Common myeloid progenitor, CD34-positive (primary cell): Measurements from ENCODE around the gene GRB2.

Source experiments
- CTCF ChIA-PET: fragments of 350-600 bp; sonication (Branson Sonifier 250); formaldehyde crosslinking; loops from one replicate; lab custom pipeline; 2021; ENCODE audit warnings: antibody characterized with exemption; lab: Charles Lee
- POLR2A ChIA-PET: fragments of 350-600 bp; sonication (Branson Sonifier 250); formaldehyde crosslinking; loops from one replicate; lab custom pipeline; 2021; ENCODE audit warnings: antibody characterized with exemption; lab: Charles Lee
- DNase-seq, 3 donors: peaks; one replicate each; pipeline versions ENCODE4 v3.0.0 to v3.0.0-alpha.2; 2013
- H3K27ac ChIP-seq, 2 experiments: 1 replicate in 1 of 2; 2 replicates in 1 of 2; pipeline ENCODE4 v1.7.0; 2013; ENCODE audit warnings: inconsistent platforms in 2 of 2, low read length in 2 of 2, mild to moderate bottlenecking in 2 of 2, low read depth in 1 of 2, moderate library complexity in 1 of 2; ENCODE audit not compliant: severe bottlenecking in 2 of 2, insufficient read depth in 1 of 2, poor library complexity in 1 of 2
- H3K27me3 ChIP-seq, 5 experiments: replicated peaks in 2 of 5; 1 replicate in 3 of 5; 2 replicates in 2 of 5; pipeline versions ENCODE4 v1.6.1 to v1.7.0; 2013; ENCODE audit warnings: low read length in 4 of 5, mild to moderate bottlenecking in 2 of 5, moderate library complexity in 2 of 5, inconsistent platforms in 1 of 5; ENCODE audit not compliant: insufficient read depth in 5 of 5, control insufficient read depth in 4 of 5
- H3K36me3 ChIP-seq, 4 experiments: 1 replicate in 2 of 4; 2 replicates in 2 of 4; pipeline versions ENCODE4 v1.6.1 to v1.7.0; 2013; ENCODE audit warnings: low read length in 3 of 4, control low read depth in 1 of 4, mild to moderate bottlenecking in 1 of 4; ENCODE audit not compliant: control insufficient read depth in 4 of 4, insufficient read depth in 4 of 4
- H3K4me1 ChIP-seq, 4 experiments: 1 replicate in 3 of 4; 2 replicates in 1 of 4; pipeline versions ENCODE4 v1.6.1 to v1.7.1; 2013; ENCODE audit warnings: low read length in 3 of 4, mild to moderate bottlenecking in 3 of 4, control low read depth in 1 of 4, inconsistent platforms in 1 of 4, moderate library complexity in 1 of 4; ENCODE audit not compliant: control insufficient read depth in 4 of 4, insufficient read depth in 4 of 4; ENCODE audit errors: control extremely low read depth in 1 of 4
- H3K4me3 ChIP-seq, 7 experiments: 1 replicate in 4 of 7; 2 replicates in 3 of 7; pipeline versions ENCODE4 v1.5.1 to v1.7.0; 2013; ENCODE audit warnings: mild to moderate bottlenecking in 7 of 7, low read length in 6 of 7, moderate library complexity in 6 of 7, inconsistent platforms in 2 of 7, low read depth in 2 of 7, control low read depth in 1 of 7; ENCODE audit not compliant: insufficient read depth in 4 of 7, control insufficient read depth in 1 of 7; ENCODE audit errors: extremely low read depth in 1 of 7
- H3K9me3 ChIP-seq, 5 experiments: 1 replicate in 4 of 5; 2 replicates in 1 of 5; pipeline versions ENCODE4 v1.6.1 to v1.7.1; 2013; ENCODE audit warnings: low read length in 4 of 5, mild to moderate bottlenecking in 2 of 5, inconsistent platforms in 1 of 5, low read depth in 1 of 5, moderate library complexity in 1 of 5; ENCODE audit not compliant: control insufficient read depth in 4 of 5, insufficient read depth in 2 of 5; ENCODE audit errors: control extremely low read depth in 1 of 5
- WGBS: methylation state at CpG from one replicate; pipeline ENCODE4 v1.1.5; 2013; ENCODE audit not compliant: insufficient coverage; 5-methylcytosine and 5-hydroxymethylcytosine counted together

The GRB2 gene

DNA sequence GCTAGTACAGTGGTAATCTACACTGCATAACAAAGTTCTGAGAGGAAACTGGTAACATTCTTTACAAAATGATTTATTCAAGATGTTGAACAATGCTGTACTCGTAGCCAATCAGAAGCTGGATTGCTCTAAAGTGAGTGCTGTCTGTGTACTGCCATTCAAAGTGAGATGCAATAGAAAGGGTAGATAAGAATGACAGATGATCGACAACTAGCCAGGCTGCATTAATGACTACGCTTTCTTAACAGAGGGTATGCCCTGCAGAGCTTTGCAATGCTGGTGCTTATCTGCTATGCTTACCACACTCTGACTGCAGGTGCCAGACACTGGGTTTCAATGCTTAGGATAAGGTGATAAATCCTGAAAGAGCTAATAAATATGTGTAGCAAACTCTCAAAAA, 70.2 kb downstream of the GRB2 start:
- ChIA-PET POLR2A (interaction anchor here (2.2 kb wide), 1 partner anchor 9 kb away, joined by 6 read pairs; no protein-coding TSS in a partner anchor), CTCF (interaction anchor here (1.0 to 4.1 kb wide), 6 partner anchors 9 to 64 kb away, joined by 3 to 32 read pairs (median 6); partner anchors contain the start of gene MIF4GD)
- Histone ChIP-seq H3K4me1 (peaks cover 24 to 74% (median 58%) of the 10 kb centered on the region in 4 experiments), H3K36me3 (peaks cover 4 to 26% (median 9%) of the 10 kb centered on the region in 4 experiments), H3K9me3 (no peaks in the 10 kb centered on the region), H3K27me3 (no peaks in the 10 kb centered on the region), H3K27ac (no peak overlapping the region), H3K4me3 (peak overlapping the region in 1 of 7 experiments; percentile 9)
- peak in 2 of 3 donors; percentile 19 to 45 for DNase-seq
- 78% methylated on average over 3 of the region's 3 CpGs for WGBS

DNA sequence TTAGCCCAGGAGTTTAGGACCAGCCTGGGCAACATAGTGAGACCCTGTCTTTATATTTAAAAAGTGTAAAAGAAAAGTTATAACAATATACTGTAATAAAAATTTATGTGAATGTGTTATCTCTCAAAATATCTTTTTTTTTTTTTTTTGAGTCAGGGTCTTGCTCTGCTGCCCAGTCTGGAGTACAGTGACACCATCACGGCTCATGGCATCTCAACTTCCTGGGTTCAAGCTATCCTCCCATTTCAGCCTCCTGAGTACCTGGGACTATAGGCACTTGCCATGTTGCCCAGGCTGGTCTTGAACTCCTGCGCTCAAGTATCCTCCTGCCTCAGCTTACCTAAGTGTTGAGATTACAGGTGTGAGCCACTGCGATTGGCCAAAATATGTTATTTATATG, 70.8 kb downstream of the GRB2 start:
- ChIA-PET CTCF (interaction anchor here (1.8 to 4.1 kb wide), 3 partner anchors 9 to 64 kb away, joined by 4 to 32 read pairs (median 7); partner anchors contain the start of gene MIF4GD), POLR2A (no interaction called here)
- no peak for DNase-seq
- Histone ChIP-seq H3K9me3 (no peaks in the 10 kb centered on the region), H3K27ac (no peak overlapping the region), H3K36me3 (peaks cover 4 to 27% (median 9%) of the 10 kb centered on the region in 4 experiments), H3K4me3 (no peak overlapping the region), H3K4me1 (peaks cover 19 to 72% (median 55%) of the 10 kb centered on the region in 4 experiments), H3K27me3 (no peaks in the 10 kb centered on the region)
- 100% methylated on average over 1 of the region's 3 CpGs for WGBS

- DNase-seq, result no peak
- ChIA-PET CTCF (interaction anchor here (0.8 to 1.2 kb wide), 5 partner anchors 18 to 82 kb away, joined by 3 to 5 read pairs (median 3); no protein-coding TSS in a partner anchor), POLR2A (no interaction called here)
- WGBS, result 96% methylated on average over 4 of the region's 6 CpGs
- Histone ChIP-seq H3K27ac (peak overlapping the region in 1 of 2 experiments; percentile 11), H3K27me3 (no peaks in the 10 kb centered on the region), H3K4me3 (no peak overlapping the region), H3K4me1 (peaks cover 13 to 70% (median 50%) of the 10 kb centered on the region in 4 experiments), H3K9me3 (no peaks in the 10 kb centered on the region), H3K36me3 (peaks cover 4 to 34% (median 9%) of the 10 kb centered on the region in 4 experiments)
These were observed 73.8 kb downstream of the GRB2 start for GRCh38 chr17:75331671-75332070.

GRCh38 chr17:75327757-75328156, 77.7 kb downstream of the GRB2 start:
- CTCF ChIA-PET, result interaction anchor here (1.2 to 4.6 kb wide), 2 partner anchors 9 to 17 kb away, joined by 3 to 32 read pairs; no protein-coding TSS in a partner anchor
- peaks cover 4 to 47% (median 9%) of the 10 kb centered on the region in 4 experiments for H3K36me3 ChIP-seq
- peak overlapping the region in 1 of 2 experiments; percentile 51 for H3K27ac ChIP-seq
- H3K27me3 ChIP-seq, result no peaks in the 10 kb centered on the region
- POLR2A ChIA-PET, result interaction anchor here (0.6 kb wide), 1 partner anchor 66 kb away, joined by 4 read pairs; no protein-coding TSS in a partner anchor
- H3K9me3 ChIP-seq, result no peaks in the 10 kb centered on the region
- H3K4me1 ChIP-seq, result peaks cover 19 to 74% (median 57%) of the 10 kb centered on the region in 4 experiments
- H3K4me3 ChIP-seq, result no peak overlapping the region
- no CpG with 5 or more reads among the region's 2 CpGs for WGBS
- DNase-seq, result no peak

GRCh38 chr17:75326226-75326848, 79.1 kb downstream of the GRB2 start:
- DNase-seq, result peak in 2 of 3 donors; percentile 55 to 64
- CTCF ChIA-PET, result interaction anchor here (0.6 to 4.6 kb wide), 16 partner anchors 10 to 87 kb away, joined by 3 to 32 read pairs (median 5); partner anchors contain the start of gene GRB2
- Histone ChIP-seq H3K9me3 (no peaks in the 10 kb centered on the region), H3K27me3 (no peaks in the 10 kb centered on the region), H3K4me3 (peak overlapping the region in 6 of 7 experiments; percentile 1 to 51 (median 38)), H3K36me3 (peaks cover 7 to 44% (median 9%) of the 10 kb centered on the region in 4 experiments), H3K4me1 (peaks cover 19 to 67% (median 54%) of the 10 kb centered on the region in 4 experiments), H3K27ac (peak overlapping the region in 1 of 2 experiments; percentile 79)
- 20% methylated on average over 3 of the region's 5 CpGs for WGBS
- POLR2A ChIA-PET, result interaction anchor here (0.5 to 1.5 kb wide), 8 partner anchors 10 to 190 kb away, joined by 3 to 6 read pairs (median 4); partner anchors contain the start of genes GRB2 and TSEN54

- ChIA-PET POLR2A (interaction anchor here (0.5 to 1.5 kb wide), 6 partner anchors 11 to 190 kb away, joined by 3 to 6 read pairs (median 4); partner anchors contain the start of genes GRB2 and TSEN54), CTCF (interaction anchor here (0.6 to 4.6 kb wide), 17 partner anchors 10 to 87 kb away, joined by 3 to 32 read pairs (median 5); partner anchors contain the start of gene GRB2)
These were observed 79.7 kb downstream of the GRB2 start for GRCh38 chr17:75325827-75326225.

More at GRCh38 chr17:75325827-75326225, 79.7 kb downstream of the GRB2 start:
- Histone ChIP-seq H3K36me3 (peaks cover 6 to 43% (median 10%) of the 10 kb centered on the region in 4 experiments), H3K9me3 (no peaks in the 10 kb centered on the region), H3K27ac (peak overlapping the region; percentile 62 to 79), H3K27me3 (no peaks in the 10 kb centered on the region), H3K4me3 (peak overlapping the region in 6 of 7 experiments; percentile 1 to 51 (median 38)), H3K4me1 (peaks cover 19 to 63% (median 54%) of the 10 kb centered on the region in 4 experiments)
- WGBS, result 0% methylated on average over 3 of the region's 7 CpGs
- DNase-seq, result peak; percentile 68 to 89 (median 85)
